ENCODE data around the gene ALPK3. TPM values are rescaled to one million over a fixed set of nuclear protein-coding genes. Genes with fewer than 3 reads are reported as not detected.

The ALPK3 gene
- total RNA-seq, 1 experiment from 2014 or later, result 0.15 TPM

GRCh38 chr15:84893607-84894006 is 76.5 kb downstream of the ALPK3 start:
- DNase-seq (ENCODE audit: low spot score), result no peak

DNA sequence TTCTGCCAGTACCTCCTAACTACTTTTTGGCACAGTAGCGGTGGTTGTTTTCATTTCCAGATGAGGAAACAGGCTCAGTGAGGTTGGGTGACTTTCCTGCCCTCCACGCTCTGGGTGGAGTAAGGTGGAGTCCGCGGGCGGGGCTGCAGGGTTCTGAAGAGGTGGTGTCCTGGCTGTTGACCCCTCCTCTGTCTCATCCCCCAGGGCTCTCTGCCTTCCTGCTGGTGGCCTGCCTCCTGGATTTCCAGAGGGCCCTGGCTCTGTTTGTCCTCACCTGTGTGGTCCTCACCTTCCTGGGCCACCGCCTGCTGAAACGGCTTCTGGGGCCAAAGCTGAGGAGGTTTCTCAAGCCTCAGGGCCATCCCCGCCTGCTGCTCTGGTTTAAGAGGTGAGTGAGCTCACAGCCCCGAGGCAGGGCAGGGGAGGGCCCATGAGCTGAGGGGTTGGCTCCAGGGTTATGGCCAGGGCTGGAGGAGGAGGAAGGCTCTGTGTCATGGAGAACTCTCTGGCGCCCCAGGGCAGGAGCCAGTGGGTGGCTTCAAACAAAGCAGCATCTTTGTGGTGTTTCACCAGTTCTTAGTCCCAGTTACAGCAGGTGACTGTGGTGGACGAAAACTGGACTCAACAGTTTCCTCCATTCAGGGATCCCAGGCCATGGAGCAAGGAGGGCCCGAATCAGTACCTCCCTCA is 77.7 kb downstream of the ALPK3 start:
- DNase-seq (ENCODE audit: low spot score), result no peak

GRCh38 chr15:84898761-84899160 is 81.6 kb downstream of the ALPK3 start:
- no peak for DNase-seq (ENCODE audit: low spot score)

DNA sequence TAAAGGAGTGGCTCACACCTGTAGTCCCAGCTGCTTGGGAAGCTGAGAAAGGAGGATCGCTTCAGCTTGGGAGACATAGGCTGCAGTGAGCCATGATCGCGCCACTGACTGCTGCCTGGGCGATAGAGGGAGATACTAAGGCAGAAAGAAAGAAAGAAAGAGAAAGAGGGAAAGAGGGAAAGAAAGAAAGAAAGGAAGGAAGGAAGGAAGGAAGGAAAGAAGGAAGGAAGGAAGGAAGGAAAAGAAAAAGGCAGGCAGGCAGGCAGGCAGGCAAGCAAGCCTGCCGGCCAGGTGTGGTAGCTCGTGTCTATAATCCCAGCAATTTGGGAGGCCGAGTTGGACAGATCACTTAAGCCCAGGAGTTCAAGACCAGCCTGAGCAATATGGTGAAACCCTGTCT is 82.6 kb downstream of the ALPK3 start:
- DNase-seq (ENCODE audit: low spot score), result no peak

GRCh38 chr15:84901540-84901939 is 84.4 kb downstream of the ALPK3 start:
- no peak for DNase-seq (ENCODE audit: low spot score)

GRCh38 chr15:84903751-84904150 is 86.6 kb downstream of the ALPK3 start:
- no peak for DNase-seq (ENCODE audit: low spot score)

DNA sequence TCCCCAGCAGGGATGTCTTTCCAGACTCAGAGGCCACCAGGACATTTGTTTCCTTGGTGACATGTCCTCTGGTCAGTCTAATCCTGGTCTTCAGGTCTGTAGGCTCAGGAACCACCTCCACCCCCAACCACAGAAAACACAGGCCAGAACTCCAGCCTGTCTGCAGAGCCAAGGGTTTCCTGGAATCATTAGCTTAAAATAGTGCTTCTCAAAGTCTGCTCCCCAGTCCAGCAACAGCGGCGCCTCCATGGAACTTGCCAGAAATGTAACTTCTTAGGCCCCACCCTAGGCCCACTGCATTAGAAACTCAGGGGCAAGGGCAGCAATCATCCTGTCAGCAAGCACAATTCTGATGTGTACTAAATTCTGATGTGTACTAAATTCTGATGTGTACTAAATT is 87.3 kb downstream of the ALPK3 start:
- no peak for DNase-seq (ENCODE audit: low spot score)

DNA sequence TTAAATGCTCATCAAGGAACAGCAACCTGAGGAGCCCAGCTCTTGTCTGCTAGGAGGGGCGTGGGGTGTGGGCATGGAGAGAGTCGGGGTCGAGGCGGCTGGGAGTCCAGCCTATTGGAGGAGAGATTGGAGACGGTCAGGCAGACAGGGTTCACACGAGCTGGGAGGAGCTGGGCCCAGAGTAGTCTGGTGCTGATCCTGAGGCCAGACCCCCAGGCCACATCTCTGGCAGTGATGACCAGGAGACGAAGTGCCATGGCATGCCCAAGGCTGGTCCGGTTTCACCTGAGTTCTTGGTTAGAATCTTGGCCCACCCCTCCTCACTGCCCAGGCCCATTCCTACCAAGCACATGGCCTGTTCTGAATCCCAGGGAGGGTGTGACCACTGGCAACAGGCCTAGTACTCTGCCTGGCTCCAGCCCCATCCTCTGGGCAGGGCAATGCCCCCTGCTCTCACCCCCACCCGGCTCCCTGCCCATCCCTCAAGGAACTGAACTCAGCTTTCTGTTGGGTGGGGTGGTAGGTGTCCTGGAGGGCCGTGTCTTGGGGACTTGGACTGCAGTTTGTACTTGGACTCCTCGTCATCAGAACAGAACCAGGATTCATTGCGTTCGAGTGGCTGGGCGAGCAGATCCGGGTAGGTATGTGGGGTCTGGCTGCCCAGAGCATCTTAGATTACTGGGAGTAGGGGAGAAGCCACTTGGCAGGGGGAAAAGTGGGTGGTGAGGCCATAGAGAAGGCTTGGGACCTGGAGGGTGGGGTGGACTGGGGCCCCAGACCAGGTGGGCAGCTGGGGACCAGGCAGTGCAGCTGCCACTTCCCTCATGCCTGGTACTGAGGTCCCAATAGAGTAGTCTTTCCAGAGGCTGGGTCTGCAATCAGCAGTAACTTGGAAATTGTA is 88.1 kb downstream of the ALPK3 start:
- DNase-seq (ENCODE audit: low spot score), result no peak

GRCh38 chr15:84907731-84908130 is 90.6 kb downstream of the ALPK3 start:
- DNase-seq (ENCODE audit: low spot score), result no peak

- no peak for DNase-seq (ENCODE audit: low spot score)
Observed at GRCh38 chr15:84908564-84908963, 91.4 kb downstream of the ALPK3 start.

- no peak for DNase-seq (ENCODE audit: low spot score)
Observed at GRCh38 chr15:84909029-84909428, 91.9 kb downstream of the ALPK3 start.

- DNase-seq (ENCODE audit: low spot score), result no peak
Observed at GRCh38 chr15:84909782-84910181, 92.6 kb downstream of the ALPK3 start.

GRCh38 chr15:84910928-84911623 is 93.9 kb downstream of the ALPK3 start:
- no peak for DNase-seq (ENCODE audit: low spot score)

DNA sequence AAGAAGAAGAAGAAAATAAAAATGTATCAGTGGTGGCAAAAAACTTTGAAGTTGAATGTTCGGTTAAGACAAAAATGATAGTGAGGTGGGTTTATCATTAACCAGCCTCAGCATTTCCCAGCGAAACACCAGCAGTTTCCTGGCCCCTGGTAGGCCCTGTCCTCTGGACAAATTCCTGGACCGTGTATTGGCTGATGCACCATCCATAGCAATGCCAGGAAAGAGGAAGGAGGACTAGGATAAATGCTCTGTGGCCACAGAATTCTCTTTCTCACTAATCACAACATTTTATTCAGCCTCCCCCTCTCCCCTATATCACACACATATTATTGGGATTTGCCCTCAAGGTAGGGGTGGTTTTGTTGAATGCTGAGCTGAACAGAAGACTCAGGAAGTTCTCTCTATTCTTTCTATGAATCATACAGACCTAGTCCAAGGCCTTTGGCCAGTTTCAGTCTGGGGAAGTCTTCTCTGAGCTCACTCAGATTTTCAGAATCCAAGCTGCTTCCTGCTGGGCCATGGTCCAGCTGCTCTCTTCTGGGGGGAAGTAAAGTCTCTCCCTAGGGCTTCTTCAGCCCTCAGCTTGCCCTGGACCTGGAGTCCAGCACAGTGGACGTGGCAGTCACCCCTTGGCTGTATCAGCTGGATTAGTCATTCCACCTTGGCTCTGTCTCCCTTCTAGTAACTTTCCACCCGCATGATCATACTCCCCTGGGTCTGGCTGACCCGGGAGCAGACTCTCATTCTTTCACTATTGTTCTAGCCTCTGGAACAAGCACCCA is 94.9 kb downstream of the ALPK3 start:
- peak; percentile 69 for DNase-seq (ENCODE audit: low spot score)

DNA sequence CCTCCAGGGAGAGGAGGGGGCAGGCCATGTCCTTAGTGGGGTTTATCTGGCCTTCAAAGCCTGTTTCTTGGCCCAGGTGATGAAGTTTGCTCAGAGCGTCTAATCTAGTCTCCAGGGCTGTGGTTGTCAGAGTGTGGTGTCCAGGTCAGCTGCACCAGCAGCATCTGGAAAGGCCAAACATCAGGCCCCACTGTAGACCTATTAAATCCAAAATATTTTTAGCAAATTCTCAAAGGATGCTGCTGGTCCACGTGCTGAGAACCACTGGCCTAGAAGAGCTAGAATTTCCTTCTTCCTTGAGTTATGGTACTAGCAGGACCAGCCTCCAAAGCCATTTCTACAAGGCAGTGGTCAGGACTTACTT is 96.2 kb downstream of the ALPK3 start:
- DNase-seq (ENCODE audit: low spot score), result no peak

DNA sequence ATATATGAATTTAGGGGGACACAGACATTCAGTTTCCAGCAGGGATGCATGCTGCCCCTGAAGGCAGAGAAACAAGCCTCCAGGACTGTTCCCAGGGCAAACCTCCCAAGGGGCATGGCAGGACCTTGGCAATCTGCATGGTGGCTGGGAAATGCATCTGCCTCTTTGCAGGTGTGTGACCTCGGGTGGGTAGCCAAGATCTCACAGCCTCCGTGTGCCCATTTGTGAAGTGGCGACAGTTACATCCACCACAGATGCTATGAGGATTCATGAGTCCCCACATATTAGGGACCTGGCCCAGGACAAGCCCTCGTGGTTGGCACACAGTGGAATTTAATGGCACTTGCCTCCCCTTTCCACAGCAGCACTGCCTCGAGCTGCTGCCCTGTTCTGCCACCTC is 97.2 kb downstream of the ALPK3 start:
- DNase-seq (ENCODE audit: low spot score), result no peak

GRCh38 chr15:84914909-84915605 is 97.9 kb downstream of the ALPK3 start:
- peak; percentile 93 for DNase-seq (ENCODE audit: low spot score)

- DNase-seq (ENCODE audit: low spot score), result no peak
Observed at GRCh38 chr15:84915606-84915958, 98.4 kb downstream of the ALPK3 start.

- no peak for DNase-seq (ENCODE audit: low spot score)
Observed at GRCh38 chr15:84917452-84917851, 100.3 kb downstream of the ALPK3 start.

- no peak for DNase-seq (ENCODE audit: low spot score)
Observed at GRCh38 chr15:84919106-84919667, 102.0 kb downstream of the ALPK3 start.

DNA sequence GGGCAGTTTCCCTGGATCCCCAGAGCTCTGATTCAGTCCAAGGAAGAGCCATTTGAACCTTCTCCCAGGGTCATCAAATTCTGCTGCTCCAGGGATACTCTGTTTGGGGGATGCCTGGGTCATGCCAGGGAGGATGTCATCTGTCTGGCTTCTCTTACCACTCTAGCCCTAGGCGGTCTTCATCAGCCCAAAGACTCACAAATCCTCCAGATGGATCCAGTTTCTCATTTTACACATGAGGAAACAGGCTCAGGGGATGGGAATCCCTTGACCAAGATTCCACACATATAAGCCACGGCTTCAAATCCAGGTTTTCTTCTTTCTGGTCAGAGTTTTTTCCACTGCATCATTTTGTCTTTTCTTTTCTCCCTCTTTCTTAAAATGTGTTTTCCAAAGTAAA is 104.0 kb downstream of the ALPK3 start:
- no peak for DNase-seq (ENCODE audit: low spot score)
